IPS-NIHi7 (cell line): ENCODE measurements around the gene ASPDH.

Experiments
- DNase-seq: peaks from one replicate; pipeline ENCODE4 v3.0.0; 2012; ENCODE audit warnings: mixed read lengths; ENCODE audit errors: extremely low spot score

The ASPDH gene

DNA sequence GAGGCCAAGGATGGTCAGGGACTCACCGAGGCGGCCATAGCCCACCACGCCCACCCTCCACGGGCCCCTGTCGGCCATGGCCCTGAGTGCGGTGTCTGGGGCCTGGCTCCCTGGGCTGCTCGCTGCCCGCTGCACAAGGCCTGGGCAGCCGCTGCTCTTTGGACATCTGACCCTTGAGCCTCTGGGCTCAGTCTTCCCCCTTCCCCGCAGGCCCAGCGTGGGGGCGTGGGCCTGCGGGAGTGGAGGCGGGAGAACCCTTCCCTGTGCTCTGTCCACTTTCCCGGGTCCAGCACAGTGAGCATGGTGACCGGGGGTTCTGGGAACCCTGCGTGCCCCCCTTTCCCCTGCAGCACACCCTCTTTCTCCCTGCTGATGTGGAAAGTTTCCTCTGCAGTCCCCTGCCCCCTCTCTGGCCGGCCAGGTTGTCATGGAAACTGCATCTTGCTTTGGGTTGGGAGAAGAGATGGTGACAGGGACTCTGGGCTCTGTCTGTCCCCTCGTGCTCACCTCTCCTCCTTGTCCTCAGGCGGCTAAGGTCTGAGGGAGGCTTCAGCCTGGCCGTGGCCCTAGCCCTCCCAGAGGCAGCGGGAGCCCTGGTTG lies at the start of gene ASPDH:
Gene ASPDH (minus strand): TSS at position 168 of the 600 bp plus-strand sequence. CDS start 90 bp downstream, at position 78.
- no peak for DNase-seq

DNA sequence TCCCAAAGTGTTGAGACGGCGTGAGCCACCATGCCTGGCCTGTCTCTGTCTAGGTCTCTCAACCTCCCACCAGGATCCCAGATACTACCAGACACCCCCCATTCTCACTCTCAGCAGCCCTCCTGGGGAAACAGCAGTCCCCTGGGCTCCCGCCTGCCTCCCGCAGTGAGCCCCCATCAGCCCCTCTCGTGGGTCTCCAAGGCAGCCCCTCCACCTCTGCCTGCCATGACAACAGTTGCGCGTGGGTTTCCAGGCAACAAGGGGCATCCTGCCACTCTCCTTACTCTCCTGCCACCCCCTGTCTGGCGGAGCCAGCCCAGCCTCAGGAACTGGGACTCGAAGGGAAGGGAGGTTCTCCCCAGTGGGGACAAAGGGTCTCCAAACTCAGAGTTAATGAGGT lies 49.3 kb upstream of the ASPDH start:
- DNase-seq, result peak; percentile 3

- DNase-seq, result peak; percentile 15
These were observed 48.6 kb upstream of the ASPDH start for GRCh38 chr19:50562329-50562728.

DNA sequence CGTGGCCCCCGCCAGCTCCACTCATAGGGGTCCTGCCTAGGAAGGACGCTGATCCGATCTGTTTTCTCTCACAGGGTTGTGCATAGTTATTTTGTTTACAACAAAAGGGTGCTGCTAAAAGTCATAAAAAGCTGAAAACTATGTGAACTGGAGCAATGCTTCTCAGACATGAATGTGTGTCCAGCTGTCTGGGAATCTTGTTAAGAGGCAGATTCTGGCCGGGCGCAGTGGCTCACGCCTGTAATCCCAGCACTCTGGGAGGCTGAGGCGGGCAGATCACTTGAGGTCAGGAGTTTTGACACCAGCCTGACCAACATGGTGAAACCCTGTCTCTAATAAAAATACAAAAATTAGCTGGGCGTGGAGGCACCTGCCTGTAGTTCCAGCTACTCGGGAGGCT lies 45.9 kb upstream of the ASPDH start:
- no peak for DNase-seq

GRCh38 chr19:50558449-50558848 lies 44.7 kb upstream of the ASPDH start:
- no peak for DNase-seq

DNA sequence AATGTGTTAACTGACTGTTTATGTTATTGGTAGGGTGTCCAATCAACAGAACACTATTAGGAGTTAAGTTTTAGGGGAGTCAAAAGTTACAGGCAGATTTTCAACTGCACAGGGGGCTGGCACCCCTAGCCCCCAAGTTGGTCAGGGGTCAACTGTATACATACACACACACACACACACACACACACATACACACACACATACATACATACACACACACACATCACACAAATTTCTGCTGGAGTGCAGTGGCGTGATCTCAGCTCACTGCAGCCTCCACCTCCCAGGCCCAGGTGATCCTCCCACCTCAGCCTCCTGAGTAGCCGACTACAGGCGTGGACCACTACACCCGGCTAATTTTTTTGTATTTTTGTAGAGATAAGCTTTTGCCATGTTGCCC lies 44.3 kb upstream of the ASPDH start:
- no peak for DNase-seq

DNA sequence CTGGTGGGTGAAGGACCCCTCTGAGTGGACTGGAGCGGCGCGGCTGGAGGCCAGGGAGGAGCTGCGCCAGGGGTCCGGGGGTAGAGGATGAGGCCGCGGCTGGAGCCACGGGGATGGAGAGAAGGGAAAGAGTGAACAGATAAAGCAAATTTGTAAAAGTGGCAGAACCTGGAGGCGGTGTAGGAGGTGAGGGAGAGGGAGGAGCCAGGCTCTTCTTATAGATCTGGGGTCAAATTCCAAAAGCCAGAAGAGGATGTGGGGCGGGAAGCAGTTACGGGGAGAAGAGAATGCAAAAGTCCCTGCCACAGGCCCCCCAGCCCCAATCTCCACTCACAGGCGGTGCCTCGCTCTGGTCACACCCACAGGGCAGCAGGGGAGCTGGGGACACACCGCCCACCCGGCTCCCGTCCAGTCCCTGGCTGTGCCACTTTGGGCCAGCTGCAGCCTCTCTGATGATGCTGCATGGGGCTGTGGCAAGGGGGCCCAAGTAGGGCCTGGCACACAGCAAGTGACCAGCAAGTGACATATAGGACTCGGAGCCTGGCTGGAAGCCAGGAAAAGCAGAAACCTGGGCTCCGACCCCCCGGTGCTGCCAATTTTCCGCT lies 43.4 kb upstream of the ASPDH start:
- DNase-seq, result no peak

DNA sequence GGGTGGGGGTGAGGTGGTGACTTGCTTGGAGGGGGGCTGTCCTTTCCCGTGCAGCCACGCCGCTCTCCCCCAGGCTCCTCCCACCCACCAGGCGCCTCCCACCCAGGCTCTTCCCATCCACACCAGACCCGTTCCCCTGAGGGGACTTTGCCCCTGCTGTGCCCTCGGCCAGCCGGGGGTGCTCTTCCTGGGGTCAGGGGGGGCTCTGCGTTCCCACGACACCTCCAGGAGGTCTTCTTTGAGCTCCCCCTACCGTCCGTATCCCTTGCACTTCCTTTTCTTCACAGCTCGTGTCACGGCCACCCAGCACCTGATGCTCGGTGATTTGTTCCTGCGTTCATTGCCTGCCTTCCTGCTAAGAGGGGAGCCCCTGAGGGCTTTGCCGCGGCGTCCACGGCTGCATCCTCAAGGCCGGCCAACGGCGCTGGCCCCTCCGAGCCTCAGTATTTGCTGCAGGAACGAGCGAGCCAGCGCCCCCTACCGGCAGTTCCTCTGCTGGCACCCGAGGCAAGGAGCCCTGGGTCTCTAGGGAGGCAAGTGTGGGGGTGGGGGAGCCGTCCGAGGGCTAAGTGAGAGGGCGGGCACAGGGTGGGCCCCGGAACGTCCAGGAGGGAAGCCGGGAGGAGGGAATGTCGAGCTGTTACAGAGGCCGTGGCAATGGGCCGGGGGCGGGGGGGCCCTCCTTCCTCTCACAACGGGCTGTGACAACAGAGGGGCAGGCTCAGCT lies 42.7 kb upstream of the ASPDH start:
- DNase-seq, result peak; percentile 94

DNA sequence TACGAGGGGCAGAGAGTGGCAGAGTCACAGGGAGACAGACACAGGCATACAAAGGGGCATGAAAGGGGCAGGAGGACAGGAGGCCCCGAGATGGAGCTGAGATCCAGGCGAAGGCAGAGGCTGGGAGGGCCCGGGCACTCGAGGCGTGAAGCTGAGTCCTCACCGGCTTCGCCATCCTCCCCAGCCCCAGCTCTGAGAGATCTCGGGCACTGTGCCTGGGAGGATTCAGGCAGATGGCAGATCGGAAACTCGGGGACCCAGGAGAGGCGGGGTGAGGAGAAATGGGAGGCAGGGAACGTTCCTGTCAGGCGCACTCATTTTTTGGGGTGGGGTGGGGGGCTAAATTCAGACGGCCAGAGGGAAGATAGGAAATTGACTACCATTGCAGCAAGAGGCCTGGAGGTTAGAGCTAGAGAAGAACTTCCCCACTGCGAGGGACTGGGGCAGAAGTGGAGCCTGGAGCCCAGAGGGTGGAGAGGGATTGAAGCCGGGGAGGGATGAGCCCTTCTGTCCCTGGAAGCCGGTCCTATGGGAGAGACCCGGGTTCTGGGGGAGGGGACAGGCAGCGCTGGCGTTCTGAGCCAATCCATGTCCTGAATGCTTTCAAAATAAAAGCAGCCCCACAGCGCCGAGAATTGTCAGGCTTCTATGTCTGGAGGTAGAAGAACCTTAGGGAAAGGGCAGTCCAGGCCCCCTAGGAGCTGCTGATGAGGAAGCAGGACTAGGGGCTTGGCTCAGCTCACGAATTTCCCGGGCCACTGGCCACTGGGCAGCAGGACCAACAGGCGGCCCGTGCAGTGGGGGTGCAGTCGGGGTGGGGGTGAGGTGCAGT lies 42.0 kb upstream of the ASPDH start:
- peak; percentile 58 for DNase-seq

DNA sequence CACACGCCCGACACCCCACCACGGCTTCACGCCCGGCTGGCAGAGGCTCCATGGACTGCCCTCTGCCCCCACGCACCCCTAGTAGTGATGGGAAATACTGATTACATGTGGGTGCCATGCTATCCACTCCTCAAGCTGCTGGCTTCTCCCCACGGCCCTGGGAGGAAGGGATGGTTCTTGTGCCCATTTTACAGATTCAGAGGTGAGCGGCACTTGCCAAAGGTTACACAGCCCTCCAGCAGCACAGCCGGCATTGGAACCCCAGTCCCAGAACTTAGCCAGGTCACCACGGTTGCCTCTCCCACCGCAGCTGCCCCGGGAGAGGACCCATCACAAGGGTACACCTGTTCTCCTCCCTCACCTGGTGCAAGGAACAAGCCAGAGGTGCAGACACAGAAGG lies 41.3 kb upstream of the ASPDH start:
- no peak for DNase-seq

DNA sequence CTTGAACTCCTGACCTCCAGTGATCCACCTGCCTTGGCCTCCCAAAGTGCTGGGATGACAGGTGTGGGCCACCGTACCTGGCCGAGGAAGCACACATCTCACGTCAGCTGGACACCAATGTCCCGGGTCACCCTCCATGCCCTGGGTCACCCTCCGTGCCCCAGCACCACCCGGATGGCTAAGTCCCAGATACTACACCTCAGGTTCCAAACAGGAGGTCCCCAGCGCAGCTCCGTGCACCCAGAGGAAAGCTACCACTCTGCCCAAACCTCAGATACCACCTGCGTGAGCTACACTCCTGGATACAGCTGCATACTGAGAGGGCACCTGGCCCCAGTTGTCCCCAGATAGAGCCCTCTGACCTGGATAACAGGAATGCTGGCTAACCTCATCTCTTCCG lies 40.5 kb upstream of the ASPDH start:
- no peak for DNase-seq

GRCh38 chr19:50553134-50553703 lies 39.5 kb upstream of the ASPDH start:
- DNase-seq, result no peak

GRCh38 chr19:50552540-50552939 lies 38.8 kb upstream of the ASPDH start:
- no peak for DNase-seq

- DNase-seq, result no peak
These were observed 38.0 kb upstream of the ASPDH start for GRCh38 chr19:50551715-50552187.

DNA sequence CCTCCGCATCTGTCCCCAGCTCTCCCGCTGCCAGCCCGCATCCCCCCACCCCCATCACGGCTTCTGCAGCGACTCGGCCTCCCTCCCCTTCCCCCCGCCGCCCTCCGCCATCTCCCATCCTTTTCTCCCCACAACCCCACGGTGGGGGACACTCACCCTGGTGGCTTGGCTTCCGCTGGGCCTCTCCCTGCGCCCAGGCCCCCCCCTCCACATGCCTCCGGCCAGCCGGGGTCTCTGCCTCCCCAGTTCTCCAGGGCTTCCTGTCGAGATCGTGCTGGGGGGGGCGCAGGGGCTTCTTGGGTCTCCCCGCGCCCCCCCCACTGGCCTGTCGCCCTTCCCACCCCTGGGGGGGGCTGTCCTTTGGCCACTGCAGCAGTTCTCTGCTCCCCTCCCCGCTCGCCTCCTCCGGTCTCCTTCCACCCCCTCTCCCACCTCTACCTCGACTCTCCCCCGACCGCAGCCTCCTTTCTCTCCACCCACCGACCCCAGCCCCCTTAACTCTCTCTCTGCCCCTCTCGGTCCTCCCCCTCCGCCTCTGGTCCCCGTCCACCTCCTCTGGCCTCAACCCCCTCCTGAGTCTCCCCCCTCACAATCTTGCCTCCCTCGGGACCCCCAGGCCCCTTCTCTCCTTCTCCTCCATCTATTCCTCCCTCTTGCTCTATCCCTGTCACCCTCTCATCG lies 37.5 kb upstream of the ASPDH start:
- no peak for DNase-seq

GRCh38 chr19:50550594-50550966 lies 36.9 kb upstream of the ASPDH start:
- DNase-seq, result no peak

DNA sequence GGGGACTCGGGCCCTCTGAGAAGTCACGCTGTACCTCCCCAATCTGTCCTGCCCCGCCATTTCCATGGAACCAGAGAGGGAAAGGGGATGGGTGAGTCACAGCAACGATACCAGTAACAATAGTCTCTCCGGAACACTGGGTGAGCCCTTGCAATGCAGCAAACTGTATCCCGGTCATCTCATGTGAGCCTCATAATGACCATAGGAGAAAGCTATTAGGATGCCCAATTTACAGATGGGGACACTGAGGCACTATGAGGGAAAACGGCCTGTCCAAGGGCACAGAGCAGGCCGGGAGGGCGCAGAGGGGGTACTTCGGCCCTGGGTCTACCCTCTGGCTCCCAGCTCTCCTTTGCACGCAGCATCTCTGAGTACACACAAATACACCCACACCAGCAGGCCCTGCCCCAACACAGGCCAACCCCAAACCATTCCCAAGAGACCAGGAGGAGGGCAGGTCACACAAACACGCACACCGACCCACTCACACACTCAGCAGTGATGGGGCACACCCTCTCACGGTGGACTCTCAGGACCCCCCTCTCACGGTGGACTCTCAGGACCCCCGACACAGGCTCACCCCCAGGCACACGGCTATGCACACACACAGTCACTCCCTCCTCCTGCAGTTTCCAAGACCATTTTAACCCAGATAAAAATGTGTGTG lies 36.3 kb upstream of the ASPDH start:
- DNase-seq, result no peak

DNA sequence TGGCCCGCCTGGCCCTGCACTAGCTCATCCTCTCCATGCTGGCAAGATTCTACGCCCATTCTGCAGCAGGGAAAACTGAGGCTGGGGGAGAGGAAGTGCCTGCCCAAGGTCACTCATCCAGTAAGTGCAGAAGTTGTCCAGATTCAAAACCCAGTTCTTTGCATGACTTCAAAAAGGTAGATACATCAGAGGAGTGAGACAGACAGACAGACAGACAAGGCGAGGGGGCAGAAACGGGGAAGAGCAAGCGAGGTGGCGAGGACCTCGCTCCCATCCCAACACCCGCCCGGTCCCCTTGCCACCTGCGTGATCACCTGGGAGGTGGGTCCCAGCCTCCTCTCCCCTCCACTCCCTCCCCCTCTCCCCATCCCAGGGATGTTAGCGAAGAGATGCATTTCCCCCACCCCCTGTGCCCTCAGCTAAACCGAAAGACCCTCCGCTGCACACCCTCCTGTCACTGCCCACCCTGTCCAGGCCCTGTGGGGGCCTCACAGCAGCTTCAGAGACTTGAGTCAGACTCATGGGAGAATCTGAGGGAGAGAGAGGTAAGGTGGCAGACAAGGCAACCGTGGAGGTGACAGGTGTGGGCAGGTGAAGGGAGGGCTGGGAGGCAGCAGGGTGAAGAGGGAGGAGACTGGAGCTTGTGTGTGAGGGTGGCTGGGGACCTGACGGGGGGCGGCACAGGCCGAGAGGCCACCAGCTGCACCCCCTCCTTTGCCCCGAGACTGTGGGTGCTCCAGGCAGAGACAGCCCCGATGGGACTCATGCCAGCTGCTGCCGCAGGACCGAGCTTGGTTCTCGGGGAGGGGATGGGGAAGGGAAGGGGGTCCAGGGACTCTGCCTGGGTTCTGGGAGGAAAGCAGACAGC lies 35.6 kb upstream of the ASPDH start:
- DNase-seq, result no peak

- DNase-seq, result no peak
These were observed 34.7 kb upstream of the ASPDH start for GRCh38 chr19:50548191-50549058.
